Neuronal stem cell (in vitro differentiated cells): ENCODE measurements around the gene NIN.

Experiments
- DNase-seq: peaks from one replicate; pipeline ENCODE4 v3.0.0-alpha.2; 2013; ENCODE audit warnings: low spot score
- H2AFZ ChIP-seq: one replicate; pipeline ENCODE4 v1.6.1; 2013; ENCODE audit warnings: mild to moderate bottlenecking, low read length, inconsistent platforms
- H2AK5ac ChIP-seq: 2 replicates; pipeline ENCODE4 v1.6.1; 2013; ENCODE audit warnings: low read depth, mild to moderate bottlenecking, inconsistent platforms, low read length, moderate library complexity, mixed read lengths
- H2BK120ac ChIP-seq: 2 replicates; pipeline ENCODE4 v1.6.1; 2013; ENCODE audit warnings: low read depth, mild to moderate bottlenecking, inconsistent platforms, low read length, moderate library complexity, mixed read lengths
- H2BK12ac ChIP-seq: one replicate; pipeline ENCODE4 v1.6.1; 2013; ENCODE audit warnings: low read length, inconsistent platforms
- H2BK15ac ChIP-seq: 2 replicates; pipeline ENCODE4 v1.6.1; 2013; ENCODE audit warnings: mild to moderate bottlenecking, low read length, inconsistent platforms, mixed read lengths
- H2BK5ac ChIP-seq: one replicate; pipeline ENCODE4 v1.6.1; 2013; ENCODE audit warnings: inconsistent platforms, mild to moderate bottlenecking, low read length, moderate library complexity
- H3K14ac ChIP-seq: one replicate; pipeline ENCODE4 v1.6.1; 2013; ENCODE audit warnings: low read length, inconsistent platforms
- H3K18ac ChIP-seq: 2 replicates; pipeline ENCODE4 v1.6.1; 2013; ENCODE audit warnings: low read length, inconsistent platforms
- H3K23ac ChIP-seq: 2 replicates; pipeline ENCODE4 v1.6.1; 2013; ENCODE audit warnings: low read depth, mild to moderate bottlenecking, mixed read lengths, low read length, inconsistent platforms; ENCODE audit not compliant: poor library complexity
- H3K27ac ChIP-seq: replicated peaks from 3 replicates; pipeline ENCODE4 v1.5.1; 2013; ENCODE audit warnings: low read length, inconsistent platforms
- H3K27me3 ChIP-seq, 3 experiments: 2 replicates each; pipeline ENCODE4 v1.6.1; 2013; ENCODE audit warnings: low read length in 3 of 3, mild to moderate bottlenecking in 2 of 3, inconsistent platforms in 1 of 3, low read depth in 1 of 3, mixed read lengths in 1 of 3, moderate library complexity in 1 of 3; ENCODE audit not compliant: control insufficient read depth in 3 of 3, insufficient read depth in 3 of 3
- H3K36me3 ChIP-seq, 2 donors: replicated peaks in 1 of 2; 2 replicates each; pipeline ENCODE4 v1.6.1; 2013; ENCODE audit warnings: low read length in 2 of 2; ENCODE audit not compliant: control insufficient read depth in 2 of 2, insufficient read depth in 2 of 2
- H3K4ac ChIP-seq: 2 replicates; pipeline ENCODE4 v1.6.1; 2013; ENCODE audit warnings: inconsistent platforms, mild to moderate bottlenecking, low read length, moderate library complexity
- H3K4me1 ChIP-seq, 2 donors: 1 replicate in 1 of 2; 2 replicates in 1 of 2; pipeline ENCODE4 v1.6.1; 2013; ENCODE audit warnings: low read length in 2 of 2, low read depth in 1 of 2; ENCODE audit not compliant: control insufficient read depth in 2 of 2, insufficient read depth in 1 of 2
- H3K4me2 ChIP-seq: one replicate; pipeline ENCODE4 v1.6.1; 2013; ENCODE audit warnings: mild to moderate bottlenecking, low read length, inconsistent platforms; ENCODE audit not compliant: insufficient read depth, poor library complexity, severe bottlenecking
- H3K4me3 ChIP-seq, 2 donors: 2 replicates each; pipeline ENCODE4 v1.5.1; 2013; ENCODE audit warnings: low read length in 2 of 2, mild to moderate bottlenecking in 2 of 2, inconsistent platforms in 1 of 2, moderate library complexity in 1 of 2
- H3K79me1 ChIP-seq: one replicate; pipeline ENCODE4 v1.6.1; 2013; ENCODE audit warnings: low read depth, mild to moderate bottlenecking, inconsistent platforms, low read length, moderate library complexity
- H3K9ac ChIP-seq: one replicate; pipeline ENCODE4 v1.6.1; 2013; ENCODE audit warnings: mild to moderate bottlenecking, low read depth, low read length, inconsistent platforms; ENCODE audit not compliant: poor library complexity
- H3K9me3 ChIP-seq, 2 donors: replicated peaks in 1 of 2; 2 replicates each; pipeline versions ENCODE3 to v1.6.1; 2013; ENCODE audit warnings: low read length in 2 of 2, mild to moderate bottlenecking in 2 of 2, inconsistent platforms in 1 of 2, low read depth in 1 of 2, mixed read lengths in 1 of 2, moderate library complexity in 1 of 2; ENCODE audit not compliant: control insufficient read depth in 2 of 2, insufficient read depth in 1 of 2
- H4K8ac ChIP-seq: one replicate; pipeline ENCODE4 v1.6.1; 2013; ENCODE audit warnings: low read depth, mild to moderate bottlenecking, inconsistent platforms, low read length, moderate library complexity
- H4K91ac ChIP-seq: one replicate; pipeline ENCODE4 v1.6.1; 2013; ENCODE audit warnings: low read length, low read depth, mild to moderate bottlenecking, inconsistent platforms; ENCODE audit not compliant: poor library complexity
- WGBS, 2 donors: extraction: QIAGEN DNeasy Blood & Tissue Kit; methylation state at CpG; one replicate each; pipeline ENCODE4 v1.1.7; 2013; ENCODE audit warnings: missing lambda C conversion rate in 2 of 2, mixed read lengths in 1 of 2; ENCODE audit not compliant: insufficient read length in 2 of 2, insufficient replicate concordance in 1 of 2; ENCODE audit errors: extremely low coverage in 2 of 2; 5-methylcytosine and 5-hydroxymethylcytosine counted together

Gene NIN

DNA sequence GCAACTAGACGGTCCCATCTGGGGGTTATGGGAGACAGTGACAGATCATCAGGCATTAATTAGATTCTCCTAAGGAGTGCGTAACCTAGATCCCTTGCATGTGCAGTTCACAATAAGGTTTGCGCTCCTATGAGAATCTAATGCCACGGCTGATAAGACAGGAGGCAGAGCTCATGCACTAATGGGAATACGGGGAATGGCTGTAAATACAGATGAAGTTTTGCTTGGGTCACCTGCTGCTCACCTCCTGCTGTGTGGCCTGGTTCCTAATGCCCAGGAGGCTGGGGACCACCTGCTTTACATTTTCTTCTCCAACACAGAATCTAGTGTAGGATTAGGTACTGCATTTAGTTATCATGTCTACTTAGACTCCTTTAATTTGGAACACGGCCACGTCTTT, 113.2 kb downstream of the NIN start:
- Histone ChIP-seq H3K18ac (no peak overlapping the region), H3K4ac (no peak overlapping the region), H2AK5ac (no peak overlapping the region), H2AFZ (no peak overlapping the region), H3K79me1 (no peaks in the 10 kb centered on the region), H3K4me1 (no peaks in the 10 kb centered on the region), H3K27ac (no peak overlapping the region), H2BK15ac (no peak overlapping the region), H3K4me2 (no peak overlapping the region), H2BK5ac (no peak overlapping the region), H2BK120ac (no peak overlapping the region), H3K14ac (no peak overlapping the region), H3K23ac (no peak overlapping the region), H4K8ac (no peak overlapping the region), H3K36me3 (peaks cover 0 to 41% of the 10 kb centered on the region in 2 donors), H3K9ac (no peak overlapping the region), H3K27me3 (no peaks in the 10 kb centered on the region), H4K91ac (no peak overlapping the region), H3K9me3 (no peaks in the 10 kb centered on the region), H3K4me3 (no peak overlapping the region), H2BK12ac (no peak overlapping the region)
- no CpG with 5 or more reads among the region's 7 CpGs for WGBS, 2 donors
- no peak for DNase-seq

DNA sequence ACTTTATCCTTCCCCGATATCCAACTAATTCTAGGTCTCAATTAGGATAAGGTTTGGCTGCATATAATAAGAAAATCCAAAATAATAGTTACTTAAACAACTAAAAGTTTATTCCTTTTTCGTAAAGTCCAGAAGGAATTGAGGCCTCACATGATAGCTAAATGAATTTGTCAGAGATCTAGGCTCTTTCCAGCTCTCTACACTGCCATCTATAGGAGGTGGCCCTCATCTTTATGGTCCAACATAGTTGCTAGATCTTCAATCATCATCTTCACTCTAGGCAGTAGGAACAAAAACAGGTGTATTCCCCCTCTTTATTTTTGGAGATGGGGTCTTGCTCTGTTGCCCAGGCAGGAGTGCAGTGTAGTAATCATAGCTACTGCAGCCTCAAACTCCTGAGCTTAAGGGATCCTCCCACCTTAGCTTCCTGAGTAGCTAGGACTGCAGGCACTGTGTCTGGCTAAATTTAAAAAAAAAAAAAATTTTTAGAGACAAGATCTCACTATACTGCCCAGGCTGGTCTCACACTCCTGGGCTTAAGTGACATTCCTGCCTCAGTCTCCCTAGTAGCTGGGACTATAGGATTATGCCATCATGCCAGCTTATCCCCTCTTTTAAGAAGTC, 116.4 kb downstream of the NIN start:
- Histone ChIP-seq H3K4ac (no peak overlapping the region), H4K8ac (no peak overlapping the region), H3K18ac (no peak overlapping the region), H4K91ac (no peak overlapping the region), H2BK5ac (no peak overlapping the region), H3K27ac (no peak overlapping the region), H3K4me1 (no peaks in the 10 kb centered on the region), H2AFZ (no peak overlapping the region), H2BK15ac (no peak overlapping the region), H2AK5ac (no peak overlapping the region), H3K27me3 (no peaks in the 10 kb centered on the region), H3K14ac (no peak overlapping the region), H3K9me3 (no peaks in the 10 kb centered on the region), H3K4me3 (no peak overlapping the region), H2BK12ac (no peak overlapping the region), H3K23ac (no peak overlapping the region), H3K4me2 (no peak overlapping the region), H2BK120ac (no peak overlapping the region), H3K36me3 (peaks cover 0 to 9% of the 10 kb centered on the region in 2 donors), H3K79me1 (no peaks in the 10 kb centered on the region), H3K9ac (no peak overlapping the region)
- WGBS, 2 donors, result no CpG with 5 or more reads among the region's 2 CpGs
- no peak for DNase-seq

DNA sequence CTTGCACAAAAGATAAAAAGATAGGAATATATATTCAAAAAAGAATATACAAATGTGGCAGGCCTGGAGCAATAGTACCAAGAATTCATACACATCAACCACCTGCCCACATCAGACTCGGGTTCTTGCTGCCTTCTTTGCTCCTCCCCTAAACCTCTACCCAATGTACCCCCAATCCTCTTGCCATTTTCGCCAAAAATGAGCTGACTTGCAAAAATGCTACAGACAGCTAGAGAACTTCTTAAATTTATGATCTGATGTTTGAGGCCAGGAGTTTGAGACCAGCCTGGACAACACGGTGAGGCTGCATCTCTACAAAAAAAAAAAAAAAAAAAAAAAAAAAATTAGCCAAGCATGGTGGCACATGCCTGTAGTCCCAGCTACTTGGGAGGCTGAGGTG, 119.9 kb downstream of the NIN start:
- no peak for DNase-seq
- H3K4me2 ChIP-seq, result no peak overlapping the region
- no peaks in the 10 kb centered on the region for H3K9me3 ChIP-seq

DNA sequence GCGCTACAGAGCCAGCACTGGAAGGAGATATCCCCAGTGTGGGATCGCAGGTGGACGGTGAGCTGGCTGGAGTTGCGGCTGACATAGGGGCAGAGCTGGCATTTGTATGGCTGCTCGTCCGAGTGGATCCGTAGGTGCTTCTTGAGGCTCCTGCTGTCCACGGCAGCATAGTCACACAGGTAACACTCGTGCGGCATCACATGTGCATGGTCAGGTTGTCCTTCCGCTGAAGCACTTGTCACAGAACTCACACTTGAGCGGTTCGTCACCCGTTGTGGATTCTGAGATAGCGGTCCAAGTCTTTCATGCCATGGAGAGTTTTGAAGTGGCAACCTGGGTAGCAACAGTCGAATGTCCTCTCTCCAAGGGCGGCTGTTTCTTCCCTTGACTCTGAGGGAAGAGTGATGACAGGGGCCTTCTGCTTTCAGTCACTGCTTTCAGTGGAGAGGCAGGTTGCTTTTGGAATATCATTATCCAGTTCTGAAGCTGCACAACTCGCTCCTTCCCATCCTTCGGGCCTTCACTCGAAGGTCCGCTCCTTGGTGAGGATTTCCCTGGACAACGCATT, 125.9 kb downstream of the NIN start:
- no peak overlapping the region for H2AFZ ChIP-seq
- peak overlapping the region; percentile 43 for H4K8ac ChIP-seq
- no peaks in the 10 kb centered on the region for H3K36me3 ChIP-seq
- no peak overlapping the region for H3K27ac ChIP-seq
- peak overlapping the region; percentile 4 for H3K14ac ChIP-seq
- no peaks in the 10 kb centered on the region for H3K27me3 ChIP-seq
- peaks cover 0 to 9% of the 10 kb centered on the region in 2 donors for H3K9me3 ChIP-seq
- no peak overlapping the region for H3K4me2 ChIP-seq
- no peak overlapping the region for H3K23ac ChIP-seq
- WGBS, 2 donors, result no CpG with 5 or more reads among the region's 22 CpGs
- no peak for DNase-seq
- no peak overlapping the region for H4K91ac ChIP-seq
- H3K4me1 ChIP-seq, result no peaks in the 10 kb centered on the region
- peak overlapping the region; percentile 17 for H2BK15ac ChIP-seq
- H2BK5ac ChIP-seq, result no peak overlapping the region
- H2BK12ac ChIP-seq, result no peak overlapping the region
- peak overlapping the region; percentile 37 for H2AK5ac ChIP-seq
- H3K9ac ChIP-seq, result no peak overlapping the region
- H3K4me3 ChIP-seq, result no peak overlapping the region
- H3K18ac ChIP-seq, result no peak overlapping the region
- no peaks in the 10 kb centered on the region for H3K79me1 ChIP-seq
- no peak overlapping the region for H2BK120ac ChIP-seq
- no peak overlapping the region for H3K4ac ChIP-seq

More for the DNA sequence above, 119.9 kb downstream of the NIN start:
- Histone ChIP-seq H3K27ac (no peak overlapping the region), H4K91ac (no peak overlapping the region), H2BK12ac (no peak overlapping the region), H4K8ac (no peak overlapping the region), H3K36me3 (no peaks in the 10 kb centered on the region), H2BK120ac (no peak overlapping the region), H3K14ac (no peak overlapping the region), H3K18ac (no peak overlapping the region), H3K79me1 (no peaks in the 10 kb centered on the region), H3K4me3 (no peak overlapping the region), H2BK15ac (no peak overlapping the region), H3K23ac (no peak overlapping the region), H2AK5ac (no peak overlapping the region), H2AFZ (no peak overlapping the region), H2BK5ac (no peak overlapping the region), H3K4me1 (no peaks in the 10 kb centered on the region), H3K27me3 (no peaks in the 10 kb centered on the region), H3K9ac (no peak overlapping the region), H3K4ac (no peak overlapping the region)
- WGBS, 2 donors, result no CpG with 5 or more reads among the region's 3 CpGs
